Measurements from ENCODE around the gene INTS15.
"Not testable (repeated sequence)": the region's sequence is repeated elsewhere in the genome, so short reads cannot be mapped to it uniquely, and the experiment has no call there.

INTS15 gene

GRCh38 chr7:6589829-6590644 lies at the start of gene INTS15:
INTS15 (plus strand) TSS chr7:6590021; CDS start chr7:6590284, 263 bp downstream.
- DNase-seq (ENCODE audit: low read depth) = peak; percentile 75

GRCh38 chr7:6542368-6542767 lies 47.5 kb upstream of the INTS15 start:
- DNase-seq (ENCODE audit: low read depth) = no peak

- DNase-seq (ENCODE audit: low read depth) = no peak
These were observed 44.3 kb upstream of the INTS15 start for GRCh38 chr7:6545398-6546126.

GRCh38 chr7:6546498-6547251 lies 43.1 kb upstream of the INTS15 start:
- DNase-seq (ENCODE audit: low read depth) = no peak

- DNase-seq (ENCODE audit: low read depth) = no peak
These were observed 42.4 kb upstream of the INTS15 start for GRCh38 chr7:6547400-6547799.

- DNase-seq (ENCODE audit: low read depth) = no peak
These were observed 38.8 kb upstream of the INTS15 start, which contains the start of gene GRID2IP for GRCh38 chr7:6551016-6551511. GRID2IP (minus strand) TSS chr7:6551461; CDS start chr7:6551436, 25 bp downstream.

- DNase-seq (ENCODE audit: low read depth) = no peak
These were observed 36.3 kb upstream of the INTS15 start for GRCh38 chr7:6553448-6554044.

GRCh38 chr7:6554848-6555247 lies 35.0 kb upstream of the INTS15 start:
- no peak for DNase-seq (ENCODE audit: low read depth)

- DNase-seq (ENCODE audit: low read depth) = no peak
These were observed 33.6 kb upstream of the INTS15 start for GRCh38 chr7:6556196-6556595.

- DNase-seq (ENCODE audit: low read depth) = no peak
These were observed 31.0 kb upstream of the INTS15 start for GRCh38 chr7:6558837-6559236.

- DNase-seq (ENCODE audit: low read depth) = no peak
These were observed 29.9 kb upstream of the INTS15 start for GRCh38 chr7:6559896-6560295.

- no peak for DNase-seq (ENCODE audit: low read depth)
These were observed 27.7 kb upstream of the INTS15 start for GRCh38 chr7:6562106-6562505.

GRCh38 chr7:6563936-6564770 lies 25.7 kb upstream of the INTS15 start:
- no peak for DNase-seq (ENCODE audit: low read depth)

GRCh38 chr7:6565655-6566054 lies 24.2 kb upstream of the INTS15 start:
- no peak for DNase-seq (ENCODE audit: low read depth)

GRCh38 chr7:6567886-6568285 lies 21.9 kb upstream of the INTS15 start:
- DNase-seq (ENCODE audit: low read depth) = no peak

- DNase-seq (ENCODE audit: low read depth) = no peak
These were observed 18.6 kb upstream of the INTS15 start for GRCh38 chr7:6571160-6571779.

GRCh38 chr7:6575281-6576023 lies 14.4 kb upstream of the INTS15 start:
- no peak for DNase-seq (ENCODE audit: low read depth)

GRCh38 chr7:6576024-6576866 lies 13.6 kb upstream of the INTS15 start:
- no peak for DNase-seq (ENCODE audit: low read depth)

- DNase-seq (ENCODE audit: low read depth) = not testable (repeated sequence)
These were observed 12.9 kb upstream of the INTS15 start for GRCh38 chr7:6576867-6577368.

Data from activated T-helper 9 cell treated with anti-CD3 and anti-CD28 coated beads, Interleukin-2, amount 50 U/mL, for 16 hours (primary cell).